ENCODE results near the gene RABAC1. TPM values are rescaled to one million over a fixed set of nuclear protein-coding genes. Genes with fewer than 3 reads are reported as not detected.

Gene RABAC1
- total RNA-seq, 2 experiments from 2014 or later = 171 to 191 TPM

DNA sequence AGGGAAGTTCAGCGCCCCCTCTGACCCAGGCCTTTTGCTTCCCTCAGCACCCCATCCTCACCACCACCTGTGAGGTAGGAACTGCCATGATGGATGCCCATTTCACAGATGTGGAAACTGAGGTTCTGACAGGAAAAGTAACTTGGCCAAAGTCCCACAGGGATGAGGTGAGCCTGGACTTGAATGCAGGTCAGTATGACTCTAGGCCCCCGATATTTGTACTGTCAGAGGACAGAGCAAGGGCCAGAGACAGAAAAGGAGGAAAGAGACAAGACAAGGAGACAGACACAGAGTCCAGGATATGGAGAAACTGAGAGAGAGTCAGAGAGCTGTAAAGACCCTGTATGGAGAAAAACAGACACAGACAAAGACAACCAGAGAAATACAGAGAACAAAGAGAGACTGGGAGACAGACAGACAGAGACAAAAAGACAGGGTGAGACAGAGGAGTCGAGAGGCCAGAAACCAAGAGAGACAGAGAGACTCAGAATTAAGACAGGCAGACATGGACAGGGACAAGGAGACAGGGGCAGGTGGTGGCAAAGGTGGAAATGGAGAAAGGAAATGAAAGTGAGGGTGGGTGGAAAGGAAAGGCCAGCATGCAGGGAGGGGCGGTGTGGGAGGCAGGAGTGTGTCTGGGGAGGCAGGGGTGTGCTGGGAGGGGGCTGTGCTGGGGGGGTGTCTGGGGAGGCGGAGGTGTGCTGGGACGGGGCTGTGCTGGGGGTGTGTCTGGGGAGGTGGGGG lies 35.9 kb downstream of the RABAC1 start:
- Histone ChIP-seq H3K36me3 (ENCODE audit: insufficient read depth, low read length) (0 out of 2 replicates have a peak, but pooled peaks cover 2% of the 10 kb centered on the region), H3K4me1 (ENCODE audit: insufficient read depth, low read length, poor library complexity, severe bottlenecking) (peaks cover 29% of the 10 kb centered on the region), H3K9me3 (ENCODE audit: low read length) (no peaks in the 10 kb centered on the region), H3K4me3 (ENCODE audit: low read depth, low read length, poor library complexity, severe bottlenecking) (no peak overlapping the region), H3K79me2 (ENCODE audit: insufficient read depth, low read depth, low read length) (no peaks in the 10 kb centered on the region), H4K20me1 (ENCODE audit: insufficient read depth, low read length) (no peaks in the 10 kb centered on the region), H2AFZ (ENCODE audit: low read length) (no peak overlapping the region), H3K27ac (ENCODE audit: low read depth, low read length, poor library complexity, severe bottlenecking) (peak overlapping the region; percentile 11), H3K4me2 (ENCODE audit: low read length) (0 out of 2 replicates have a peak overlapping the region, but pooled peaks have one; percentile 3), H3K9me2 (ENCODE audit: insufficient read depth, low read length) (no peaks in the 10 kb centered on the region)
- POLR2A ChIA-PET = no interaction called here
- DNase-seq (ENCODE audit: low spot score) = no peak
- no TSS peak for BruUV-seq (replicated peaks)
- intact Hi-C loops (cut with micrococcal nuclease; ENCODE audit: unreplicated experiment) = no loop called here
- CTCF ChIA-PET (ENCODE audit: unreplicated experiment) = no interaction called here
- TF ChIP-seq EZH2phosphoT487 (IDR thresholded peaks at IDR 0.05; ENCODE audit: borderline replicate concordance, low read depth, low read length) = no peak
- TF ChIP-seq, protein P1, sequence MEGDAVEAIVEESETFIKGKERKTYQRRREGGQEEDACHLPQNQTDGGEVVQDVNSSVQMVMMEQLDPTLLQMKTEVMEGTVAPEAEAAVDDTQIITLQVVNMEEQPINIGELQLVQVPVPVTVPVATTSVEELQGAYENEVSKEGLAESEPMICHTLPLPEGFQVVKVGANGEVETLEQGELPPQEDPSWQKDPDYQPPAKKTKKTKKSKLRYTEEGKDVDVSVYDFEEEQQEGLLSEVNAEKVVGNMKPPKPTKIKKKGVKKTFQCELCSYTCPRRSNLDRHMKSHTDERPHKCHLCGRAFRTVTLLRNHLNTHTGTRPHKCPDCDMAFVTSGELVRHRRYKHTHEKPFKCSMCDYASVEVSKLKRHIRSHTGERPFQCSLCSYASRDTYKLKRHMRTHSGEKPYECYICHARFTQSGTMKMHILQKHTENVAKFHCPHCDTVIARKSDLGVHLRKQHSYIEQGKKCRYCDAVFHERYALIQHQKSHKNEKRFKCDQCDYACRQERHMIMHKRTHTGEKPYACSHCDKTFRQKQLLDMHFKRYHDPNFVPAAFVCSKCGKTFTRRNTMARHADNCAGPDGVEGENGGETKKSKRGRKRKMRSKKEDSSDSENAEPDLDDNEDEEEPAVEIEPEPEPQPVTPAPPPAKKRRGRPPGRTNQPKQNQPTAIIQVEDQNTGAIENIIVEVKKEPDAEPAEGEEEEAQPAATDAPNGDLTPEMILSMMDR (conservative IDR thresholded peaks at IDR 0.05; ENCODE audit: low read length) = no peak

DNA sequence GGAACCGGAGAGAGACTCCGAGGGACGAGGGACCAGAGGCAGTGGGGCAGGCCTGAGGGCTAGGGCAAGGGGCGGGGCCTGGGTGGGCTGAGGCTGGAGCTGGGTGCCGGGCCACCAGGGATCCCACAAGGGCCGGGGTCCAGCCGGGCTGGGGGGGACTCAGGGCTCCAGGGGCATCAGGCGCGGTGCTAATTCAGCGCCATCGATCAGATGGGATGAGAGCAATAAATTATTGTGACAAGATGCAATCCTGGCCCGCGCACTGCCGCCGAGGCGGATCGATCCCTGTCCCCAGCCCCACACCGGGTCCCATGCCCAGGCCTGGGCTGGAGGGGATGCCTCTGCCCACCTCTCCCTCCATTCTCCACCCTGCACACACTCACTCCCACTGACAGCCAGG lies 36.5 kb downstream of the RABAC1 start:
- ChIA-PET CTCF (ENCODE audit: unreplicated experiment) (no interaction called here), POLR2A (no interaction called here)
- no peaks in the 10 kb centered on the region for H3K79me2 ChIP-seq (ENCODE audit: insufficient read depth, low read depth, low read length)
- DNase-seq (ENCODE audit: low spot score) = no peak
- peaks cover 27% of the 10 kb centered on the region for H3K4me1 ChIP-seq (ENCODE audit: insufficient read depth, low read length, poor library complexity, severe bottlenecking)
- H4K20me1 ChIP-seq (ENCODE audit: insufficient read depth, low read length) = no peaks in the 10 kb centered on the region
- H3K36me3 ChIP-seq (ENCODE audit: insufficient read depth, low read length) = 0 out of 2 replicates have a peak, but pooled peaks cover 2% of the 10 kb centered on the region
- no peak overlapping the region for H2AFZ ChIP-seq (ENCODE audit: low read length)
- H3K9me2 ChIP-seq (ENCODE audit: insufficient read depth, low read length) = no peaks in the 10 kb centered on the region
- no peak overlapping the region for H3K4me2 ChIP-seq (ENCODE audit: low read length)
- no peak overlapping the region for H3K4me3 ChIP-seq (ENCODE audit: low read depth, low read length, poor library complexity, severe bottlenecking)
- intact Hi-C loops (cut with micrococcal nuclease; ENCODE audit: unreplicated experiment) = no loop called here
- BruUV-seq (replicated peaks) = no TSS peak
- no peaks in the 10 kb centered on the region for H3K9me3 ChIP-seq (ENCODE audit: low read length)
- H3K27ac ChIP-seq (ENCODE audit: low read depth, low read length, poor library complexity, severe bottlenecking) = no peak overlapping the region
- TF ChIP-seq EZH2phosphoT487 (IDR thresholded peaks at IDR 0.05; ENCODE audit: borderline replicate concordance, low read depth, low read length) = no peak
- TF ChIP-seq, protein P1 (conservative IDR thresholded peaks at IDR 0.05; ENCODE audit: low read length) = no peak

Data from OCI-LY7 (cell line).